GM18520 (cell line): ENCODE data around the gene MIF4GD.
A peak's percentile ranks its signal among the peaks of the same experiment; 100 is the strongest.
"Not testable (repeated sequence)": the region's sequence is repeated elsewhere in the genome, so short reads cannot be mapped to it uniquely, and the experiment has no call there.

Source experiments
- ATAC-seq: cut with Tn5 transposase; IDR thresholded peaks from one replicate; pipeline ENCODE4 v1.9.1; 2021; ENCODE audit not compliant: unreplicated experiment

MIF4GD gene, protein sequence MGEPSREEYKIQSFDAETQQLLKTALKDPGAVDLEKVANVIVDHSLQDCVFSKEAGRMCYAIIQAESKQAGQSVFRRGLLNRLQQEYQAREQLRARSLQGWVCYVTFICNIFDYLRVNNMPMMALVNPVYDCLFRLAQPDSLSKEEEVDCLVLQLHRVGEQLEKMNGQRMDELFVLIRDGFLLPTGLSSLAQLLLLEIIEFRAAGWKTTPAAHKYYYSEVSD

DNA sequence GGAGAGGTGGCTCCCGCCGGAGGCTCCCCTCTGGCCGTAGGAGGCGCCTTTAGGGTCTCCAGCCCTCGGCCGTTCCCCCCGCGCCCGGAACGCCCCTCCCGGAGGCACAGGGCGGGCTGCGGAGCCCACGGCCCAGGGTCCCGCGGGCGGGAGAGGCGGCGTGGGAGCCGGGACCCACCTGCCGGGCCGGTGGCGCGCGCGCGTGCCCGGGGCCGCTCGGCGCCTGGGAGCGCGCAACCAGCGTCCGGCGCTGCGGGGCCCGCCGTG, at the start of gene MIF4GD:
TSS of gene MIF4GD (minus strand) at position 266 of the 267 bp plus-strand sequence. CDS start 1,036 bp downstream, outside the sequence.
- ATAC-seq = no peak

DNA sequence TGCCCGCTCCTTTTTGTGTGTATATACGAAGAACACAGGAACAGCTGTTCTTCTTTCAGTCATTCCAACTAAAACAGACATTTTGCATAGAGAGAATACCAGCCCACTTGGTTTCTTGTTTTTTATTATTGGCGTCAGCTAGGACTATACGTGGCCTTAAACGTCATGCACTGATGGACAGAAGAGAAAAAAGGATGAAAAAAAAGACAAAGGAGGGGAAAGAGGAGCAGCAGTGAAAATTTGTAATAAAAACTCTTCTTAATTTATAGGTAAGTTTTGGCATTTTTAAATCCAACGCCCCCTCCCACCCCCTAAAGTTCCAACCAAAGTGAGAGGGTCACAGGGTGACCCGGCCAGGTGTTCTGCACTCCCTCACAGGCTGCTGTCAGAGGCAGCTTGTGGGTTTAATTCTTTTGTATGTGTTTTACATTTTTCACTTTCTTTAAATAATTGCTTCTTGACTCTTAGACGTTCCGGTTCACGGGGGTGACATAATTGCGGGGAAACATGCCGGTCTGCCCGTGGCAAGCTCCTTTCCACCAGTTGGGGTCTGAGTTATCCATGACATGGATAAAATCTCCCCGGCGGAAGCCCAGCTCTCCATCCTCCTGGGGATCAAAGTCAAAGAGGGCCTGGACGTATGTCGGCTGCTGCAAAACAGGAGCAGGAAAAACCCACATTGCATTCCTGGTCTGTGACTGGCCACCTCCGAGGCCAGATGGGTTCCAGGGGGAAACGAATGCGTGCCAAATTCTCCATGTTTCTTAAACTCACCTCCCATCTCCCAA, 49.1 kb upstream of the MIF4GD start:
- ATAC-seq = peak; percentile 31

DNA sequence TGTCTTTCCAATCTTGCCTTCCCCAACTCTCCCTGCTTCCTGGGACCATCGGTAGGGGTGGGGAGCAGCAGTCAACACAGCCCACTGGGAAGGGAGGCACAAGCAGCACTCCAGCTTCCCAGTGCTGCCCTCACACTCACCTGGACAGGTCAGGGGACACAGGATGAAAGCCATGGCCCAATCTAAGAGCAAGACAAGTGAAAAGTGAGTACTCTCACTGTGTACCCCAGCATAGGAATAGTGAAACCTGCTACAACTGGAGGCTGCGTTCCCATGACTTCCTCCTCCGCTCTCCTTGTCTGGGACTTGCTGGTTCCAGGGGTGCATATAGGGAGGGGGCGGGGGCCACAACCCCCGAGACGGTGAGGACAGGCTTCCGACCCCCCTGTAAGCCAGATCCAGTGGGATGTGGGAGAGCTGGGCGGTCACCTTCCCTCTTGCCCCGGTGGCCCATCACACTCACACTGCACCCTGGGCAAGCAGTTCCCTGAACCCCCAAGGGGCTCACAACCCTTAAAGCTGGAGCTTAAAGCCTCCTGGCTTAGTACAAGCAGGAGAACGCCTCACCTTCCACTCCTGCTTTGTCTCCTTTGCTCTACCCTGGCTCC, 47.7 kb upstream of the MIF4GD start:
- ATAC-seq = no peak

DNA sequence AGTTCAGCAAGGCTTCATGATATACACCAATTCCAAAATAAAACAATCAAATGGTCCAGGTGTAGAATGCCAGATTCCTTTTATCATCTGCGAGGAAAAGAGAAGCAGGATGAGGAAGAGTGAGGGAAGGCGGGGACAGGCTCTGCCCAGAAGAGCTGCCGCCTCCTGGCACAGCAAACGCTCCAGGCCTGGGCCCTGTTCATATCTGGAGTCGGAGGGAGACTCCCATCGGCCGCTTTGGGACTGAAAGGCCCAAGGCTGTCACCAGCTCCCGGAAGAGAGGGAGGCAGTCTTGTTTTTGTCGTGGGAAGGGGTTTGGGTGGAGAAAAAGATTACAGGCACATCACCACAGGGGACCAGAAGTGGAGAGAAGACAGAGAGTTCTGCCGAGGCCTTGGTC, 47.2 kb upstream of the MIF4GD start:
- ATAC-seq = no peak

DNA sequence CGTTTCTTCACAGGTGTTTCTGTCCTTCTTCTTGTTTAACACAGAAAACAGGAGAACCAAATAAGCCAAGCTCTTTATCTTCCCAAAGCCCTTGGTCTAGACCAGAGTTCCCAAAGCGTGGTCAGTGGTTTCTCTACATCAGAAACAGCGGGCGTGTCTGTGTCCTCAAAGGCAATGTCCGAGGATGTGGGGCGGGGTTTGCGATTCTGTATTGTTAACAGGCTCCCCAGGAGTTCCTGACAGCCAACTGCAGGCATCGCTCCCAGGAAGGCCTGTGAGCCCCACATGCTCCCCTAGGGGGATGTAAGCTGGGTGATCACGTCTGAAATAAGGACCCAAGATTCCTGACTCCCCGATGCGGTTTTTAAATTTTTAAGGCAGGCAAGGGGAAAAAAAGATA, 46.6 kb upstream of the MIF4GD start:
- no peak for ATAC-seq

DNA sequence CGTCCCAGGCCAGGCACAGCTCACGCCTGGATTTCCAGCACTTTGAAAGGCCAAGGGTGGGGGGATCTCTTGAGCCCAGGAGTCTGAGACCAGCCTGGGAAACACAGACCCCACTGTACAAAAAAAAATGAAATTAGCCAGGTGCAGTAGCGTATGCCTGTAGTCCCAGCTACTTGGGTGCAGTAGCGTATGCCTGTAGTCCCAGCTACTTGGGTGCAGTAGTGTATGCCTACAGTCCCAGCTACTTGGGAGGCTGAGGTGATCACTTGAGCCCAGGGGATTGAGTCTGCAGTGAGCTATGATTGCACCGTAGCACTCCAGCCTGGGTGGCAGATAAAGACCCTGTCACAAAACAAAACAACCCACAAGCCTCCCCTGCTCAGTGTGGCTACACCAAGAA, 45.2 kb upstream of the MIF4GD start:
- no peak for ATAC-seq

DNA sequence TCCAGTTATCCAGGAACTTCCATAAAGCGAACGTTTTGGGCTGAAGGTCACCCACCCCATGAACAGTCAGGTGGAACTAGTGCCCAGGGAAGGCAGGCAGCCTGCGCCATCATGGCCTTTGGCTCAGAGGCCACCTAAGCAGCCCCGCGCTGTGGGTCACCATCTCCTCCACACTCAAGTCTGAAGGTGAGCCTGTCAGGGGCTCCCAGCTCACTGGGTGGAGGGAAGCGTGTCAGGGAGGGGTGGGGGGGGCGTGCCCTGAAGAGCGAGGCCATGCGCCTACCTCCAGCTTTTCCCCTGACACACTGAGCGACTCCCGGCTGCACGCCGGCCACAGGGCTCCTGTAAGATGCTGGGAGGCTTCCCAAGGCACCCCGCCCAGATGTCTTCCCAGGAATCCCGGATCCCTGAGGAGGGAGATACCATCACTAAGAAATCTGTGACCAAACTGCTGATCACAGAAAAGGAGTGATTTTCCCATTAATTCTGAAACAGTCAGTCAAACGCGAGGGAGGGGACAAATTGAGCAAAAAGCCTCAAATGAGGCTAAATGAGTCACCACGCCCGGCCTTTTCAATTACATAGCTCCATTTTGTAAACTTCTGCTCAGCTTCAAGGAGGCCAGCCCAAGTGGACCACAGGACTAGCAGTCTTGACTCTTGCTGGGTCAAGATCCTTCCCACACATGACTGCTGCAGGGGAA, 44.7 kb upstream of the MIF4GD start:
- no peak for ATAC-seq

DNA sequence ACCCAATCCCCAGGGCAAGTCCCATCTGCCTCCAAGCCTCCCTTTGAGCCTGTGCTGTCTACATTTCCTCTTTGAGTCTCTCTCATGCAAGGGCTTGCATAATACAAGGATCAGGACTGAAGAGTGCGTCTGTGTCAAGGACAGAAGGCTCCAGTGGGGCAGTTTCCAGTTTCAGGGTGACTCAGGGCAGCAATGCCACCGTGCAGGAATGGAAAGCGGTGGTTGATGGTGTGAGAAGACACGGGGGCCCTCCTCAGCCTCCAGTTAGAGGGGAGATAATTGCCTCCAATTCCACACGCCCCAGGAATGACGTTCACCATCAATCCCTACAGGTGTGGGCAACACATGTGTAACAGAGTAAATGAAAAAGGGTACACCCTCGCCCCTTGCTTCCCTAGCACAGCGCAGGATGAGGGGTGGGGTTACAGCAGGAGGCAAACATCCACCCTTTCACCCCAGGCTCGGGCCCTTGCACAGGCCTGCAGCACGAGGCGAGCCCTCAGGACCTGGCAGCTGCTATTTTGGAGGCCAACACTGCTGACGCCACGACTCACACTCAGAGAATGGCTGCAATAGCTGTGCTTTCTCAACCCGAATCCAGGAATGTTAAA, 43.0 kb upstream of the MIF4GD start:
- ATAC-seq = peak; percentile 73

DNA sequence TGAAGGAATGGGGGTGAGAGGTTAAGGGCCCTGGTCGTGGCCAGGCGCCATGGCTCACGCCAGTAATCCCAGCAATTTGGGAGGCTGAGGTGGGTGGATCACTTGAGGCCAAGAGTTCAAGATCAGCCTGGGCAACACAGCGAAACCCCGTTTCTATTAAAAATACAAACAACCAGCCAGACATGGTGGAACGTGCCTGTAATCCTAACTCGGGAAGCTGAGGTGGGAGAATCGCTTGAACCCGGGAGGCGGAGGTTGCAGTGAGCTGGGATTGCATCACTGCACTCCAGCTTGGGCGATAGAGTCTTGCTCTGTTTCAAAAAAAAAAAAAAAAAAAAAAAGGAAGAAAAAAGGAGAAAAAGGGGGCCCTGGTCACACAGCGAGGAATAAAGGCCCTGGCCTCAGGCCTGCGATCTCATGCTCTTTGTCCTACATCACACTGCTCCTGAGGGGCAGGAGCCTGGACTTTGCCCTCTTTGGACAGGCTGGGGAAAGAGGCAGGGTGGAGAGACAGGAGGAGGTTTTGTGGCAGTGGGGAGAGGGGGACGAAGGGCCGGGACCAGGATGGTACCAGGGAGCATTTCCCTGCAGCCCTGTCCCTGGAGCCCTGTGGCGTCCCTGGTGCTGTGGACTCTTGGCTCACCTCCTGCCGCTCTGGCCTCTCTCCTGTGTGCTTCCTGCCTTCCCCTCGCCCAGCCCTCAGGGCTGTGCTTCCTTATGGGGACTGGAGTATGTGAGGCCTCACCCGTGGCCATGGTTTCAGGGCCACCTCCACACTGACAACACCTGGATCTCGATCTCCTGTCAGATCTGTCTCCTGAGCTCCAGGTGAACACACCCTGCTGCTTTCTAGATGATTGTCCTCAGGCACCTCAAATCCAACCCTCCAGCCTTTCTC, 38.0 kb upstream of the MIF4GD start:
- ATAC-seq = no peak

DNA sequence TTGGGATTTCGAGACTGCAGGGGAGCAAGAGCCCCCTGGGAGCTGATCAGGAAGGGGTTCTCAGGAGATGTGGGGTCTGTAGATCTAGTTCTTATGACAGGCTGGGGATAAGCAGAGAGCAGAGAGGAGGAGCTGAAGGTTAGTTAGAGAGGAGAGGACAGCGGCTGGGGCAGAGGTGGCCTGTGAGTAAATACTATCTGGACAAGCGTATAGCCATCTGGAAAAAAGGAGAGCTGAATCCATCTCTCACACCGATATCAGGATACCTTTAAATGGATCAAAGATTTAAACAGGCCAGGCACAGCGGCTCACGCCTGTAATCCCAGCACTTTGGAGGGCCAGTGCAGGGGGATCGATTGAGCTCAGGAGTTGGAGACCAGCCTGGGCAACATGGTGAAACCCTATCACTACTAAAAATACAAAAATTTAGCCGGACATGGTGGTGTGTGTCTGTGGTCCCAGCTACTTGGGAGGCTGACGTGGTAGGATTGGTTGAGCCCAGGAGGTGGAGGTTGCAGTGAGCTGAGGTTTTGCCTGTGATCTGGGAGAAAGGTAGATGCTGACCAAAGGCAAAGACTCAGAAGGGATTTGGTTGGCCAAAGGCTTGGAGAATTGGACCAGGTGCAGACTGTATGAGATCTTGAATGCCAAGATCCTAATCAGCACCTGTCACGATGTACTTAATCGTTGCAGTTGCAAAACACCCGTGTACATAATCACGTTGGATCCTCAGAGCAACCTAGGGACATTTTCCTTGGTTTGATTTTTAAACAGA, 37.1 kb upstream of the MIF4GD start:
- ATAC-seq = no peak

DNA sequence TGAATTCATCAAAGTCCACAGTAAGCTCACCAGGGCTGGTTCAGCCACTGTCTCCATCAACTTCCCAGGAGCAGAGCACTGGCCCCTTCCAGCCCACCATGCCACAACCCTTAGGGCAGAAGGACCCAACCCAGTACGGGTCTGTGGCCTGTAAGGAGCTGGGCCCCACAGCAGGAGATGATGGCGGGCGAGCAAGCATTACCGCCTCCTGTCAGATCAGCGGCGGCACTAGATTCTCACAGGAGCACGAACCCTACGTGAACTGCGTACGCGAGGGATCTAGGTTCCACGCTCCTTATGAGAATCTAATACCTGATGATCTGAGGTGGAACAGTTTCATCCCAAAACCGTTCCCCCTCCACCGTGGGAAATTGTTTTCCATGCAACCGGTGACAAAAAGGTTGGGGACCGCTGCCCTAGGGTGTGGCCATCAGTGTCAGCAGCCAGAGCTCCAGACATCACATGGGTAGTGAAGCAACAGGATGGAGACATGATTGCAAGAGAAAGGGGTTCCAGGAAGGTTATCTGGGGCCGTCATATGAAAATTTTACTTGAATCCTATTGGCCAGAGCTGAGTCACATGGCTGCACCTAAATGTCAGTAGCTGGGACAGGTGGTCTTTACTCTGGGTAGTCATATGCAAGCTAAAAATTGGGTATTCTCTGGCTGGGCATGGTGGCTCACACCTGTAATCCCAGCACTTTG, 30.6 kb upstream of the MIF4GD start:
- ATAC-seq = no peak

DNA sequence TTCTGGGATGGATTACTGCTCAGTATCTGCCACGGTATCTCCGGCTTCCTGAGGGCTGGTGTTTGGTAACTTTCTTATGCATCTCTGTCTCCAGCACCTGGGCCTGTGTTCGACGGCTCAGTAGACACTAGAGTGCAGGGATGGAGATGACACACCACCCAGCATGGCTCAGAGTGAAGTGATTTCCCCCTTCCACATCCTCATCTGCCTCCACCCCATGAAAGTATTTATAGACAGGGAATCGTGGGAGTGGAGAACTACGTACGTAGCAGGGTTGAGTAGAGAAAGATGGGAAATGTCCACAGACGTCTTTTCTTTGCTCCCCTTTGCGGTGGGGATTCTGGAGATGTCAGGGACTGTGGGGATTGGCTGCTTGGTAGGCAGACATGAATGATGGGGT, 30.0 kb upstream of the MIF4GD start:
- no peak for ATAC-seq

DNA sequence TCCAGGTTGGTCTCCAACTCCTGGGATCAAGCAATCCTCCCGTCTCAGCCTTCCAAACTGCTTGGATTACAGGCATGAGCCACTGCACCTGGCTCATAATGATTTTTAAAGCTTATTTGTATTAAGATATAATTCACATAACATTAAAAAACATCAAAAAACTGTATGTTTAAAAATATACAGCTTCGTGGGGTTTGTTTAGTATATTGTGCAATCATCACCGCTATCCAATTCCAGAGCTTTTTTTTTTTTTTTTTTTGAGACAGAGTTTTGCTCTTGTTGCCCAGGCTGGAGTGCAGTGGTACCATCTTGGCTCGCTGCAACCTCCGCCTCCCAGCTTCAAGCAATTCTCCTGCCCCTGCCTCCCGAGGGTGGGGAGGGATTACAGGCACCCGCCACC, 29.2 kb upstream of the MIF4GD start:
- no peak for ATAC-seq

DNA sequence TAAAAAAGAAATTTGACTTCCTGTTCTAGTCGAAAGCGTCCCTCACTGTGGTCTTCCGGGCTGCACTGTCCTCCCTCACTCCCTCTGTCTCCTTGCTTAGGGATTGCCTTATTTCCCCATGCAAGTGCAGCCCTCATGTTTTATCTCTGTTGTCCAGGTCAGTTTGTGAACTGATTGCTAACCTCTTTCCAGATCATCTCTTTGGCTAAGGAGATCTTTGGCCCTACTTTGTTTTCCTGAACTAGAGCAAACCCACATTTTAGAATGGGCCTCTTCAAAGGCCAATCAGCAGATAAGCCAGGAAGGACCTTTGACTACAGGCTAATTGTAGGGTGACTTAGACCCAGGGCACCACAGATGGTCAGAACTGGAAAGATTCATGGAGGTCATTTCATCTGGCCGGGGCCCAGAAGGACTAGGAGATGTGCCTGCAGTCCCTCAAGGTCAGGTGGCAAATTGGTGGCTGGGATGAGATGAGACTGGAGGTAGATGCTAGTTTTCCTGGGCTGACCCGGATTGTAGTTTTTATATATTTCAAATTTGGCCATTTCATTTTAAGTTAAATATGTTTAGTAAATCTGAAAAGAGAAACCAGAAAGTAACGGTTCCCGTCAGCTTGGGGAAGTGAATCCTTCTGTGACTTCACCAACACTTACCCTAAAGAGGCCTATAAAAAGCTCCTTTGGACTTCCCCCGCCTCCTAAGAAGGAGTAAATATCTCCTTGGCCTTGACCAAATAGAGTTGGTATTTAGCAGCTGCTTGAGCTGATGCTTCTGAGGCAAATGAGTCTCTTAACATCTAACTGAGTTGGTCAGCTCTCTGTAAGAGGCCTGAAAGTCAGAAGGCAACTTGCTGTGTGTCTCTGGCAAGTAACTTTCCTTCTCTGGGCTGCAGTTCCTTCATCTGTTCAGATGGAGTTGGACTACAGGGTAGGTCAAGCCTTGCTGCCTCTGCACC, 24.4 kb upstream of the MIF4GD start:
- peak; percentile 63 for ATAC-seq

DNA sequence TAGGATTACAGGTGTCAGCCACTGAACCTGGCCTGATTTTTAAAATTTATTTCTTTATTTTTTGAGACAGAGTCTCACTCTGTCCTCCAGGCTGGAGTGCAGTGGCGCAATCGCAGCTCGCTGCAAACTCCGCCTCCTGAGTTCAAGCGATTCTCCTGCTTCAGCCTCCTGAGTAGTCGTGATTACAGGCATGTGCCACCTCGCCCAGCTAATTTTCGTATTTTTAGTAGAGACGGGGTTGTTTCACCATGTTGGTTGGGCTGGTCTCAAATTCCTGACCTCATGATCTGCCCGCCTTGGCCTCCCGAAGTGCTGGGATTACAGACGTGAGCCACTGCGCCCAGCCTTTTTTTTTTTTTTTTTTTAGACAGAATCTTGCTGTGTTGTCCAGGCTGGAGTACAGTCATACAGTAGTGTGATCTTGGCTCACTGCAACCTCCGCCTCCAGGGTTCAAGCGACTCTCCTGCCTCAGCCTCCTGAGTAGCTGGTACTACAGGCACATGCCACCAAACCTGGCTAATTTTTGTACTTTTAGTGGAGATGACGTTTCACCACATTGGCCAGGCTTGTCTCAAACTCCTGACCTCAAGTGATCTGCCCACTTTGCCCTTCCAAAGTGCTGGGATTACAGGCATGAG, 21.9 kb upstream of the MIF4GD start:
- ATAC-seq = not testable (repeated sequence)

DNA sequence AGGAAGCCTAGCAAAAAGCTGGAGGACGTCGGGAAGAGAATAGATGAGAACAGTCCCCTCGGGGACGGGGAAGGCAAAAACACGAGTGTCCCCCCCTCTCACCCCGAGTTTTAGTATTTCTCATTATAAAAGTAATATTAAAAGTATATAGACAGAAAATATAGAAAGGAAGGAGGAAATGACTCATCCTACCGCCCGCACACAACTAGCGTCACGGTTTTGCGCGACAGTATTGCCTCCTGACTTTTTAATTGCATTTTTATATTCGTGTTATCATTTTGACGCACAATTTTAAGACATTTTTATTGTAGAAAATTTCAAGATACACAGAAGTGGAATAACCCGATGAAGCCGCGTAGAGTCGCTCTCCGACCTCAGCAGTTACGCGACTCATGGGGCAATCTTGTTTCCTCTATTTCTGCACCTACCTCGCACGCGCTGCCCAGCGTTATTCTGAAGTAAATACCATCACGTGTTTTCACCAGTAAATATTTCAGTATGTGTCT, 18.9 kb upstream of the MIF4GD start:
- ATAC-seq = no peak

DNA sequence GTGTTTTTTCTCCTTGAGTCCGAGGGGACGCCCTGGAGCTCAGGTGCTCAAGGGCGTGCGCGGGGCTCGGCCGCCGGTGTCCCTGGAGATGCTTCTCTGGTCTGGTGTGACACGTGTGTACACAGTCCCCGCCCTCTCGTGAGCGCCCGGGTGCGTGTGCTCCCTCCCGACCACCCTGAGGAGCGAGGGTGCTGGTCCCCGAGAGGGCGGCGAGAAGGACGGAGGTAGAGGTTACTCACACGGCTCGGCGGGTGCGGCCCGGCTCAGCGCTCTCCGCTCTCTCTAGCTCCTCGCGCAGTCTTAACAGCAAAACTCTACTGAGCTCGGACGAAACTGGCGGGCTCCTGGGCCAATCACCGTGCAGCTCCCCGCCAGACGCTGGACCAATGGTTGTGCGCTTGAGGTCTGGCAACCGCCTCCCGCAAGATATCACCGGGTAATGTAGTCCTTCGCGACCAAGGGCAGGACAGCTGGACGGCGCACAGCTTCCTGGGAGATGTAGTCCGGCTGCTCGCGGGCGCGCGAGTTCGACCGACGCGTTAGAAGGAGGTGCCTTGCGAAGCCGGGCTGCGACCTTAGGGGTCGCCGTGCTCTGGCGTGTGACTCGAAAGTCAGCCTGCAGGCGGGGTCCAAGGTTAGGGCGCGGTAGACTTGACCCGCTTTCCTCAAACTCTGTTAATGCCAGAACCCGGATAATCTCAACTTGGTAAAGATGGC, 18.2 kb upstream of the MIF4GD start, which contains the start of gene SLC25A19:
TSS of gene SLC25A19 (minus strand) at position 319 of the 717 bp plus-strand sequence. CDS start 2,669 bp downstream, outside the sequence.
- peak; percentile 88 for ATAC-seq
